ENCODE measurements around the gene NUDC. TPM values are rescaled to one million over a fixed set of nuclear protein-coding genes. Genes with fewer than 3 reads are reported as not detected.

The NUDC gene
- total and polyA plus RNA-seq, 10 of the 15 experiments (the other 5 are each of a cell fraction or from before 2014, with no cell fraction given), result 5.5 to 227 (median 67.4) TPM

- TF ChIP-seq SREBF2 (IDR thresholded peaks at IDR 0.05; ENCODE audit: low read length), result no peak
- 0 out of 3 replicates have a peak, but pooled peaks have one; percentile 21 for TF ChIP-seq POU2F2 (IDR thresholded peaks at IDR 0.05; ENCODE audit: borderline replicate concordance, low read depth, low read length)
- TF ChIP-seq SMAD5 (IDR thresholded peaks at IDR 0.05; ENCODE audit: low read depth), result peak; percentile 59; the same call in 1 of the 2 replicates
- TF ChIP-seq, protein P1, sequence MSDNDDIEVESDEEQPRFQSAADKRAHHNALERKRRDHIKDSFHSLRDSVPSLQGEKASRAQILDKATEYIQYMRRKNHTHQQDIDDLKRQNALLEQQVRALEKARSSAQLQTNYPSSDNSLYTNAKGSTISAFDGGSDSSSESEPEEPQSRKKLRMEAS (IDR thresholded peaks at IDR 0.05; ENCODE audit: low read depth, low read length), result peak; percentile 60; the same call in 1 of the 2 replicates
- no peak for TF ChIP-seq KLF5 (IDR thresholded peaks at IDR 0.05; ENCODE audit: partially characterized antibody)
- TF ChIP-seq RAD51 (IDR thresholded peaks at IDR 0.05), result no peak
- no peak for TF ChIP-seq ZNF622 (IDR thresholded peaks at IDR 0.05)
- TF ChIP-seq TAF1 (IDR thresholded peaks at IDR 0.05; ENCODE audit: borderline replicate concordance, low read depth, low read length), result peak; percentile 73; the same call in 1 of the 2 replicates
- no peak for TF ChIP-seq SUZ12 (IDR thresholded peaks at IDR 0.05; ENCODE audit: unreplicated experiment)
- no peak for TF ChIP-seq ZNF384 (IDR thresholded peaks at IDR 0.05; ENCODE audit: borderline replicate concordance, low read depth, low read length)
- no peak for TF ChIP-seq NR2C1 (IDR thresholded peaks at IDR 0.05)
- peak; percentile 34; the same call in 1 of the 2 replicates for TF ChIP-seq BACH1 (IDR thresholded peaks at IDR 0.05; ENCODE audit: borderline replicate concordance)
- TF ChIP-seq IRF4 (IDR thresholded peaks at IDR 0.05; ENCODE audit: low read depth, low read length), result 0 out of 2 replicates have a peak, but pooled peaks have one; percentile 20
- peak; percentile 96 for TF ChIP-seq PKNOX1 (IDR thresholded peaks at IDR 0.05)
- peak; percentile 92 for TF ChIP-seq POLR2AphosphoS5 (IDR thresholded peaks at IDR 0.05; ENCODE audit: low read length)
- TF ChIP-seq ZNF217 (IDR thresholded peaks at IDR 0.05), result no peak
- peak; percentile 48; the same call in 1 of the 2 replicates for TF ChIP-seq NBN (IDR thresholded peaks at IDR 0.05)
- TF ChIP-seq MYB (IDR thresholded peaks at IDR 0.05; ENCODE audit: borderline replicate concordance, low read depth, low read length), result no peak
- TF ChIP-seq SUPT20H (IDR thresholded peaks at IDR 0.05; ENCODE audit: borderline replicate concordance, control insufficient read depth, low read depth, low read length), result no peak
- TF ChIP-seq, protein P2, sequence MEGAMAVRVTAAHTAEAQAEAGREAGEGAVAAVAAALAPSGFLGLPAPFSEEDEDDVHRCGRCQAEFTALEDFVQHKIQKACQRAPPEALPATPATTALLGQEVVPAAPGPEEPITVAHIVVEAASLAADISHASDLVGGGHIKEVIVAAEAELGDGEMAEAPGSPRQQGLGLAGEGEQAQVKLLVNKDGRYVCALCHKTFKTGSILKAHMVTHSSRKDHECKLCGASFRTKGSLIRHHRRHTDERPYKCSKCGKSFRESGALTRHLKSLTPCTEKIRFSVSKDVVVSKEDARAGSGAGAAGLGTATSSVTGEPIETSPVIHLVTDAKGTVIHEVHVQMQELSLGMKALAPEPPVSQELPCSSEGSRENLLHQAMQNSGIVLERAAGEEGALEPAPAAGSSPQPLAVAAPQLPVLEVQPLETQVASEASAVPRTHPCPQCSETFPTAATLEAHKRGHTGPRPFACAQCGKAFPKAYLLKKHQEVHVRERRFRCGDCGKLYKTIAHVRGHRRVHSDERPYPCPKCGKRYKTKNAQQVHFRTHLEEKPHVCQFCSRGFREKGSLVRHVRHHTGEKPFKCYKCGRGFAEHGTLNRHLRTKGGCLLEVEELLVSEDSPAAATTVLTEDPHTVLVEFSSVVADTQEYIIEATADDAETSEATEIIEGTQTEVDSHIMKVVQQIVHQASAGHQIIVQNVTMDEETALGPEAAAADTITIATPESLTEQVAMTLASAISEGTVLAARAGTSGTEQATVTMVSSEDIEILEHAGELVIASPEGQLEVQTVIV (IDR thresholded peaks at IDR 0.05; ENCODE audit: borderline replicate concordance, partially characterized antibody), result peak; percentile 58
- no peak for TF ChIP-seq NR2F1 (conservative IDR thresholded peaks at IDR 0.05)
- no peak for TF ChIP-seq EP300 (IDR thresholded peaks at IDR 0.05; ENCODE audit: borderline replicate concordance in 1 of 2, control insufficient read depth in 1 of 2, low read depth in 2 of 2, low read length in 2 of 2)
- TF ChIP-seq PML (IDR thresholded peaks at IDR 0.05; ENCODE audit: low read length), result 0 out of 2 replicates have a peak, but pooled peaks have one; percentile 48
- TF ChIP-seq NKRF (conservative IDR thresholded peaks at IDR 0.05), result peak; percentile 92
Observed at GRCh38 chr1:26921540-26922430, at the start of gene NUDC (continued).

All from GM12878 (cell line).